Gastroesophageal sphincter (tissue), 3 donors: ENCODE results near the gene LONP1.

Experiments
- CTCF ChIP-seq, 4 experiments: fragments of 200-600 bp in 2 of 4; fragments of 450-650 bp in 2 of 4; sonication (generic) in 1 of 4; IDR thresholded peaks; one replicate each; pipeline ENCODE4 v1.5.1; 2017 to 2019; ENCODE audit warnings: antibody characterized with exemption in 4 of 4, mild to moderate bottlenecking in 2 of 4, moderate library complexity in 2 of 4
- POLR2A ChIP-seq, 2 donors: fragments of 450-650 bp; IDR thresholded peaks; one replicate each; pipeline ENCODE4 v1.6.1; 2017; ENCODE audit warnings: antibody characterized with exemption in 2 of 2, mild to moderate bottlenecking in 2 of 2, moderate library complexity in 1 of 2

DNA sequence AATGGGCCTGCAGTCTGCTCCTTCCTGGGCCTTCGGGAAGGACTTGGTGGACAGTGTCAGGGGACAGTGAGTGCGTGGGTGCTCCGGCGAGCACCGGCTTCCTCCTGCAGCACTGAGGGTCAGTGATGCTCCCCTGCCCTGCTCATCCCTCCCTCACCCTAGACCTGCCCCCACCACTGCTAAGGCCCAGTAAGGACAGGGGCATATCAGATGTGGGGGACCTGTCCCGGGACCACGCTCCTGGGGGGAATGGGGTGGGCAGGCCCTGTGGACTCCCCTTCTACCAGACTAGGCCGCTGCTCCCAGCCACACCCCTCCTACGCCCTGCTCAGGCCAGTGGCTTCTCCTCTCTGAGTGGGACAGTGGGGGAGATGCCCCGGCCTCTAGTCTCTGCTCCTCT is 42.8 kb downstream of the LONP1 start:
- no peak for TF ChIP-seq CTCF (IDR thresholded peaks at IDR 0.05)
- no peak for TF ChIP-seq POLR2A (IDR thresholded peaks at IDR 0.05)
